Prostate gland (tissue), 2 donors: Measurements from ENCODE around the gene MCC.

Experiments
- CTCF ChIP-seq, 4 experiments: fragments of 200-600 bp in 2 of 4; fragments of 450-650 bp in 2 of 4; sonication (generic) in 2 of 4; IDR thresholded peaks; 1 replicate in 3 of 4; 2 replicates in 1 of 4; pipeline ENCODE4 v1.5.1; 2016 to 2019; ENCODE audit warnings: antibody characterized with exemption in 4 of 4, mild to moderate bottlenecking in 2 of 4, moderate library complexity in 2 of 4
- POLR2A ChIP-seq: fragments of 450-650 bp; IDR thresholded peaks from one replicate; pipeline ENCODE4 v1.6.1; 2016; ENCODE audit warnings: antibody characterized with exemption, mild to moderate bottlenecking
- POLR2AphosphoS5 ChIP-seq: sonication (generic); formaldehyde crosslinking; IDR thresholded peaks from one replicate; pipeline ENCODE4 v1.6.1; 2017; ENCODE audit warnings: antibody characterized with exemption

GRCh38 chr5:113237893-113238292 lies 250.4 kb downstream of the MCC start:
- TF ChIP-seq CTCF (IDR thresholded peaks at IDR 0.05) = no peak
- no peak for TF ChIP-seq POLR2AphosphoS5
- TF ChIP-seq POLR2A = no peak
